Activated T-cell treated with anti-CD3 and anti-CD28 coated beads for 48 hours (primary cell): ENCODE measurements around the gene SH2D7.

Experiments
- DNase-seq: peaks from one replicate; pipeline ENCODE4 v3.0.0-alpha.2; 2020; ENCODE audit warnings: low read depth

The SH2D7 gene

DNA sequence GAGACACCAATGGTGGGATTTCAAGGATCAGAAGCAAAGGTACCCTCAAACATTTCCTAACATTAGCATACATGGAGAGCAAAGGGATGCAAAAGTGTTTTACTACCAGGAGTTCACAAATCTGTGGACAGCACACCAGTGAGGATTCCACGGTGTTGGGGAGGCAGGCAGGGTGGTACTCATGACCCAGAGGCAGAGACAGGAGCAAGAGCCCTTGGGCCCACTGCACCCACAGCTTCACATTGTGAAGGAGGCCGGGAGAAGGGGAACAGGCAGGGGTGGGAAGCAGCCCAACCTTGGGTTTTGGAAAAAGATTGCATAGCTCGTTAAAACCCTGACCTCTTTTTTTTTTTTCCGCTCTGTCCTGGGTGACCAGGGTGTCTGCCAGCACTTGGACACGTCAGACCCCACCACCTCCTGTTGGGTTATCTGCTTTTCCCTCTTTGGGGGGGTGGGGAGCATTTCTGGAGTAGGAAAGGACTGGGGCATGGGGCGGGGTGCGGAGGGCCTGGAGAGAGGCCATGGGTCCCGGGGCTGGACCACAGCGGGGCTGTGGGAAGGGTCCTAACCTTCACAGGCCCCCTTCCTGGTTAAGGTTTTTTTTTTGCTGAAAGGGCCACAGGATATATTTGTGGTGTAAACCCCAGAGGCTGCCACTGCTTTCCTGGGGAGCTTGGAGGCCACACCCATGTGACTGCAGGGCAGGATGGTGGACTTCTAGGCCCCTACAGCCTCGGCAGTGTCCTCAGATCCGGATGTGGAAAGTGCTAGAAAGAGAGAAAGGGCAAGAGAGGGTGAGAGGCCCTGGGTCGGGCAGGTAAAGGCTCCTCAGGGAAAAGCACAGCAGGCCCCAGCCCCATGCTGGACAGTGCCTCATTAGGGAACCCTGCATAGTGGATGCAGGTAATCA, 12.5 kb downstream of the SH2D7 start:
- DNase-seq: no peak

DNA sequence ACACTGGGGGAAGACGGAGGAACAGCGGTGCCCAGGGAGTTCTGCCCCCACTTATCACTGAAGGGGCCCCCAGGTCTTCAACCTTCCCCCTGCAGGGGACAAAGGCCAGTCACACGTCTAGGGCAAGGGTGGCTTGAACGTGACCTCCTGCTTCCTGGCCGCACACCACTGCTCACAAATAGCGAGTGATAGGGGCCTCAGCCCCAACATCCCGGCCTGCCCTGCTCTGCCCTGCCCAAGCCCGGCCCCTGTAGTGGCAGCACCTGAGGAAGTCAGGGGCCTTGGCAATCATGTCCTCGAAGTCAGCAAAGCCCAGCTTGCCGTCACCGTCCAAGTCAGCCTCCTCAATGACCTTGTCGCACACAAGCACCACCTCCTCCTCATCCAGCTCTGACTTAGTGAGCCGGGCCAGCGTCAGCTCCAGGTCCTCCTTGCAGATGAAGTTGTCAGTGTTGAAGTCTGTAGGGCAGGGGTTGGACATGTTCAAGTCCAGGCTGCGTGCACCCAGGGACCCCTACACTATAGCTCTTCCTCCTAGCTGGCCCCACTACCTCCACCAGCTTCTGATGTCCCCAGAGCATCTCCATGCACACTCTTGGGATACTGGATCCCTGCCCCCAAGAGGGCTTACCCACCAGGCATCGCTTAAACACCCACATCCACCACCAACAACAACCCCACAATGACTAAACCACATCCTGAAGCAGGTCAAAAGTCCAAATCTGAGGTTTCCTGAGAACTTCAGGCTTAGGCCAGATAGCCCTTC, 13.3 kb downstream of the SH2D7 start:
- no peak for DNase-seq

DNA sequence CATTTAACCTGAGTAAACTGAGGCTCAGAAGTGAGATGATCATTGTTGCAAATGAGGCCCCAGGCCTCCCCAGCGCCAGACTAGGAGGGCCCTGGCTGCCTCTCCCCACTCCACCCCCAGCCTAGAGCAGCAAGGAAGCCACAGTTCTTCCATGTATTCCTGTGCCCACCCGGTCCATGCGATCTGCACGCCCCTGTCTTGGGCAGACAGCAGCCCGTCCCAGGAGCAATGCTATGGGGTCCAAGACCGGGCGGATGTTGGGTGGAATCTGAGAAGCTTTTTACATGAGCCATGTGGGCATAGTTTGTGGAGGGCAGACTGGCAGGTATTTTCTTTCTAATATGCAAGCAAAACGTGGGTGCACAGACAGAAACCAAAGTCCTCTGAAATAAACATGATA, 15.1 kb downstream of the SH2D7 start:
- DNase-seq: no peak

DNA sequence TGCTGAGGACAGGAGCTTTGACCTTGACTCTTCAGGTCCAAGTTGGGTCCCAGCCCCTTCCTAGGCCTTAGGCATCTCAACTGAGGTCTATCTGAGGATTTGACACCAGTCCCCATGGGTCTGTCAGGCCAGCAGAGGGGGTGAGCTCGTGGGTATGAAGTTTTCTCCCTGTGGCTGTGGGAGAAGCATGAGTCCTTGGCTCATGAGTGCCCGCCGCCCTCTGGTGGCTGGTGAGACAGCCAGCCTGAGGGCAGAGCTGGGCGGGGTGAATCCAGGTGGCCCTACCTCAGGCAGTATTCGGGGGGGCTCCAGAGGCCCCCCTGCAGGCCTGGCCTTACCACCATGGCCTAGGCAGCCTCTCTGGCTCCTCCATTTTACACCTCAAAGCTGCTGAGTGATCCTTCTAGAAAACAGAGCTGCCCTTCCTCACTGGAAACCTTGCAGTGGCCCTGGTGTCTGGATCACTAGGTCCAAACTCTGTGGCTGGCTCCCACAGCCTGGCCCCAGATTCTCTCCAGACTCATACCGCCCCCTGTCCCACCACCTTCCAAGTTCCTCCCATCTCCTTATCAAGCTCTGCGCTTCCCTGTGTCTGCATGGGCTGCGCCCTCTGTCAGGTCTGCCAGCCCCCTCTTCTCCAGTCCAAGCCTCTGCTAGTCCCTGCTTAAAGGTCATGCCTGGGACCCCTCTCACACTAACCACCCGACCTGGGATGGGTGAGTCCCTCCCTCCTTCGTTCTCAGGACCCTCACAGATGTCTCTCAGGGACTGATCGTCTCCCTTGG, 16.1 kb downstream of the SH2D7 start:
- DNase-seq: peak; percentile 78

DNA sequence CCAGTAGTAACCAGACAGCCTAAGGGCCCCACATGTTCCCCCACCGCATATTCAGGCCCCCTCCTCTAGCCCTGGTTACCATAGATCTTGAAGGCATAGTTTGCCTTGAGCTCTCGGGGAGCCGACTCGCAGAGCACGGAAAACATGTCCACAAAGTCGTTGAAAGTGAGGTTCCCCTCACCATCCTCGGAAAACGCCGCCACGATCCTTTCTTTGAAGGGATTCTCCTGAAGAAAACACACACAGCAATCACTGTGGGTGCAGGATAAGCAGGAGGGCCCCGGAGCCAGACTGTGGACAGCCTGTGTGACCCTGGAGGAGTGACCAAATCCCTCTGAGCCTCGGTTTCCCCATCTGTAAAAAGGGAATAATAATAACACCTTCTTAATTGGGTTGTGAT, 16.8 kb downstream of the SH2D7 start:
- DNase-seq: no peak

DNA sequence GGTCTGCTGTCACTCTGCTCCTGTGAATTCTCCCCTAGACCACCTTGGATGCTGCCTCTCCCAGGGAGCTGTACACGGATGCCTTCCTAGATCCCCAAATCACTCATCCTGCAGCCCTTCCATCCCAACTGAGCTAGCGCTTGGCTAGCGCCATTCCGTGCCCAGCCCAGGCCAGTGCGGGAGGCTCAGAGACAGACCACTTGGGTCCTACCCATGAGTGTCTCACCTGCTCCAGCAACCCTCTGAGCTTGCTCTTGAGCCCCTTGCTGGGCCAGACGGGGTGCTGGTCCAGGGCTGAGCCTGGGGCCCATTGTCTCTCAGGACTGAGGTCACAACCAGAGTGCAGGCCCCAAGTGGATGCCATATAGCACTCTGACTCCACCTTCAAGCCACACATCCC, 17.7 kb downstream of the SH2D7 start:
- DNase-seq: no peak

DNA sequence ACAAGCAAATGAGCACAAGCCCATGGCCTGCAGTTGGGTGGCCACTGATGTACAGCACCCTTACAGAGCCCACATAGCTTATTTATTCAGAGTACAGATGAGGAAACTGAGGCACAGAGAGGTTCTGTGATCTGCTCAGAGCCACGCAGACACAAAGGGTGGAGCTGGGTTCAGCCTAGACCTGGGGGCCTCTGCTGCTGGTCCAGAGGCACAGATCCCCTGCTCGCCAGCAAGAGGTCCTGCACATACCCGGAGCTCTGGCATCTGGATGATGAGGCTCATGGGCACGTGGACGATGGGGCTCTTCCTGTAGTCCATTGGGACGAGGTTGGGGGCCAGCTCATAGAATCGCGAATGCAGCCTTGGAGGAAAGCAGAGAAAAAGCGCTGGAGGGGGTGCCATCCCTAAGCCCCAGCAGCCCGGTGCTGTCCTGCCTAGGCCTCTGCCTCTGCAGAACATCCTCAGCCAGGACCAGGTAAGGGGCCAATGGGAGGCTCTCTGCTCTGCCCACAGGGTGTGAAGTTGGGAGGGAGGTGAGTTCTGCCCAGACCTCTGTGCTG, 18.6 kb downstream of the SH2D7 start:
- DNase-seq: no peak

DNA sequence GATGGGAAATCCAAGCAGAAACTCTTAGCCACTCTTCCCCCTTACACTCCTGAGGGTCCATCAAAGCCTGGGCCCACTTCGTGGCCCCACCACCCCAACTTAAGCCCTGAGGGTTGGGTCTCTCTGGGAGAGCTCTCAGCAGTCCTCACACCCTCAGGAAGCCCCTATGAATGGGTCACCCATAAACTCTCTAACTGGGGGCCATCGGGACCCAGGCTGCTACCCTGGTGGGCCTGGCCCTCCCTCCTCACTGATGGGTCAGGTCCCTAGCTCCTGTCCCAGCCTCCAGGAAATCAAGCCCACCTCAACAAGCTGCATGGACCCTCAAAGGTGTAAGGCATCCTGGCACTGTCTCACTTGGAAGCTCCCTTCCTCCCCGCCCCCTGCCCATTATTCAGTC, 19.4 kb downstream of the SH2D7 start:
- no peak for DNase-seq

DNA sequence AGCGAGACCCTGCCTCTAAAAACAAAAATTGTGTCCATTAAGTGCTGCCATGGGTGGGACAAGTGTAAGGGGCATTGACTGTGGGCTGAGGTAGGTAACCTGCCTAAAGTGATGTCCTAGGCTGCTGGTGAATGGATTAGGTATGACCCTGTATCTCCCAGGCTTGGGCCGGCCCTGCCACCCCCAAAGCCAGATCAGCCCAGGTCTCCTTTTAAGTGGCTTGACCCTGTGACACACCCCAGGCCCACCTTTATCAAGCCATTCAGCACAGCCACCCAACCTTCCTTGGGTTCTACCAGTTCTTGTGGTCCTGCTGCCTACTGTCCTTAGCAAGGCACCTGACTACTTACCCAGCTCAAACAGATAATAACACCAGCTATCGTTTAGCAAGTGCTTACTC, 20.2 kb downstream of the SH2D7 start:
- DNase-seq: no peak

DNA sequence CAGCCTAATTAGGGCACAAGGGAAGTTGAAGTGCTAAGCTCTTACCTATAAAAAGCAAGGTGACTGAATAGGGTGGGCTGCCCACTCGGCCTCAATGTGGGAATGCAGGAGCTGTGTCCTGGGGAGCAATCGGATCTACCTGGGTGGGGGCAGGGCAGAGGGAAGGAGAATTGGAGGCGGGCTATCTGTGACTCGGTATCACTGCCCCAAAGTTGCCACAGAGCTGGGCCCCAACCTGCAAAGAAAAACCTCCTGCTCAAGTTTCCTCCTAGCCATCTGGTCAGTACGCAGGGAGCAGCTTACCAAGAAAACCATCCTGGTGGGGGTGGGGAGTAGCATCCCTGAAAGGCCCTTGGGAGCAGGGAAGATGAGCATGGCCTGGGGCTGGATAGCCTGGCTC, 28.2 kb downstream of the SH2D7 start:
- no peak for DNase-seq

DNA sequence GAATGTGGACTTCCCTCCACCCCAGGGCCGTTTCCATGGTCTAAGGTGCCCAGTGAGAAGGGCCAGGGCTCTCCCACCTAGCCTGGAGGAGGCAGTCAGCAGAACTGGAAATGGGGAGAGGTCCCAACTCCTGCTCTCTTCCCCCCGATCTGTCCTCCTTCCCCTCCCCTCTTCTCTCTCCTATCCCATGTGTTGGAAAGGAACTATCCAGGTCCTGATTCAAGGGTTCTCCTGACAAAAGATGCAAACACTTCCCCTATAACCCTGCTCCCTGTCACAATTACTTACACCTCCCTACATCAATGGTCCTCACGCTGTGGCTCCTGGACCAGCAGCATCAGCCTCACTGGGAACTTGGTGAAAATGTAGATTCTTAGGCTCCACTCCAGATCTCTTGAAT, 32.9 kb downstream of the SH2D7 start:
- no peak for DNase-seq

DNA sequence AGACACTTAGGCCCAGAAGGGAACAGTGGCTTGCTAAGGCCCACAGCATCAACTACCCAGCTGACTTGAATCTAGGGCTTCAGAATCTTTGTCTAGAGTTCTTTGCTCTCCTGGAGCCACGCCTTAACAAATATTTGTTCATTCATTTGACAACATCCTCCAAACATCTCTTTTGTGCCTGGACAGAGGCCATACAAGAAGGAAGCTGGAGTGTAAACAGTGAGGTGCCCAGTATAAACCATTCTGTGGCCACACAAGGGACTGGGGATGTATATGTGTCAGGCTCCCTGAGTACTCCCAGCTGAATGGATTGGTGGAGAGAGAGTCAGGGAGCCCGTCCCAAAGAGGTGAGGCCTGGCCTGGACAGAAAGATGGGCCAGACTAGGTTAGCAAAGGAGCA, 35.5 kb downstream of the SH2D7 start:
- no peak for DNase-seq

DNA sequence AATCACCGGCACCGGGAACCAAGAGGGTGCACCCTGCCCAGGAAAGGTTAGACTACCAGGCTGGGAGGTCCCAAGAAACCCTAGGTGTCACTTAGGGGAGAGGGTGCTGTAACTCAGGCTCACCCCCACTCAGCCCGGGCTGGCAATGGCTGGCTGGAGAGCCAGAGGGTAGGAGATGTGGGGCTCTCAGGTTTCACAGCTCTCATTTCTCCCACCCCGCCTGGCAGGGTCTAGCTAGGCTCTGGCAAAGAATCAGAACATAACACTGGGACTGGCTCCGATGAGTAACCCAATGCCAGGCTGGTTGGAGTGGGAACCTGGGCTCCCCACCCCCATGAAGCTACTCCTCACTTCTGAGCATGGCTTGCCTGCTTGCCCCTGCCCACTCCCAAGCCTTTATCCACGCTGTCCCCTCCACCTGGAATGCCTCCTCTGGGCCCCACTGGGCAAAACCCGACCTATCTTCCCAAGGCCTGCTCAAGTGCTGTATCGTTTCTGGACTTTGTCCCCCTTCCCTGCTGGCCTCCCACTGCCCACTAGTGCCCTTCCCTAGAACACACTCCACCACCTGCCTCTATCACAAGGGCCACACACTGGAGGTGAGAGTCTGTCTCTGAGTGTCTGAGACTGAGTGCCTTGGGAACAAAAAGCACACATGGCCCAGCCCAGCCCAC, 36.9 kb downstream of the SH2D7 start:
- DNase-seq: no peak

DNA sequence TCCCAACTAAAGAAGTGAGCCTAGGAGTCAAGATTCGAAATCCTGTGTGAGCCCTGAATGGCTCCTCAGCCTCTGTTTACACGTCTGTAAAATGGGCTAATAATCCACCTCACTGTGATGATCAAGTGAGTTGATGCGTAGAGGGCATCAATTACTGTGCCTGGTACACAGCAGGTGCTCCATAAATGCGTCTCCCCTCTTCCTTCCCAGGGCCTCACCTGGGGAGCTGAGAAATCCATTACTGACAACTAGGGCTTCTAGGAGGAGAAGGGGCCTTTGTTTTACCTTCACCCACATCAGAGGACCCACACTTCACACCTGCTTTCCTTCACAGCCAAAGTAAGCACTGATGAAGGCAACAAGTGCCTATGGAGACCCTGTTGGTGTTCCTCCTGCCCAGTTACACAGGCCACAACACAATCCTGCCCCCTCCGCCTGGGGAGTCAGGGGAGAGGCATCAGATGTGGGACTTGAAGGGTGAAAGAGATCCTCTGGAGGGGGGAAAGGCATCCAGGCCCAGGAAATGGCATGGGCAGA, 37.5 kb downstream of the SH2D7 start:
- DNase-seq: no peak

DNA sequence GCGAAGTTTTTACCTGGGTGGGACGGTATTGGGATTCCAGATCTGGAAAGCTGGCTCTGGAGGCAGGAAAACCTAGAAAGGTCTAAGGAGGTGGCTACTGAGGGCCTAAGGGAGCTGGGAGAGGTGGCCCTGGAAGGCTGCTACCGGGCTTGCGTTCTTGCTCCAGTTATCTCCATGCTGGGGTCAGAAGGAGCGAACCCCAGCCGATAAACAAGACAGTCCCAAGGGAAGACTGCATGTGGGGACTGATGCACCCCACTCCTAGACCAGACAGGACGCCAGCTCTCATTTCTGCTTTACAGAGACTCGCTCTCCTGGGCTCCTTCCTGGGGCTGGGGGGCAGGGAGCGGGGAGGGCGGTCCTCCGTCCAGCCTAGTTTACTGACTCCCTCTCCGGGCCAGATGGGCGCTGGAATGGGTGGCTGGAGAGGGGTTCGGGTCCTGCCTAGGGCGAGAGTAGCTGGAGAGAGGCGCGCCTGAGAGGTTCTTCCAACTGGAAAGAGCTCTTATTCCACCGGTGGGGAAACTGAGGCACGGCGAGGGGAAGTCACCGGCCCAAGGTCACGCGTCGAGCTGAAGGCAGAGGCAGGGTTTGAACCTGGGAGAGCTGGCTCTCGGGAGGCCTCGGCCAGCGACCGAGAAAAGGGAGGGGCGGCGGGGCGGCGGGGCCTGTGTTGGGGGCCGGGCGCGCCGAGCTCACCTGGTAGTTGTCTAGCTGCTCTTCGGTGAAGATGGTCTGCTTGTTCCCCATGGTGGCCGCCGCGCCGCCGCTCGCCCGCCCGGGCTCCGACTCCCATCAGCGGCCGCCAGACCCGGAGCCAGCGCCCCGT, 38.3 kb downstream of the SH2D7 start:
- DNase-seq: no peak

DNA sequence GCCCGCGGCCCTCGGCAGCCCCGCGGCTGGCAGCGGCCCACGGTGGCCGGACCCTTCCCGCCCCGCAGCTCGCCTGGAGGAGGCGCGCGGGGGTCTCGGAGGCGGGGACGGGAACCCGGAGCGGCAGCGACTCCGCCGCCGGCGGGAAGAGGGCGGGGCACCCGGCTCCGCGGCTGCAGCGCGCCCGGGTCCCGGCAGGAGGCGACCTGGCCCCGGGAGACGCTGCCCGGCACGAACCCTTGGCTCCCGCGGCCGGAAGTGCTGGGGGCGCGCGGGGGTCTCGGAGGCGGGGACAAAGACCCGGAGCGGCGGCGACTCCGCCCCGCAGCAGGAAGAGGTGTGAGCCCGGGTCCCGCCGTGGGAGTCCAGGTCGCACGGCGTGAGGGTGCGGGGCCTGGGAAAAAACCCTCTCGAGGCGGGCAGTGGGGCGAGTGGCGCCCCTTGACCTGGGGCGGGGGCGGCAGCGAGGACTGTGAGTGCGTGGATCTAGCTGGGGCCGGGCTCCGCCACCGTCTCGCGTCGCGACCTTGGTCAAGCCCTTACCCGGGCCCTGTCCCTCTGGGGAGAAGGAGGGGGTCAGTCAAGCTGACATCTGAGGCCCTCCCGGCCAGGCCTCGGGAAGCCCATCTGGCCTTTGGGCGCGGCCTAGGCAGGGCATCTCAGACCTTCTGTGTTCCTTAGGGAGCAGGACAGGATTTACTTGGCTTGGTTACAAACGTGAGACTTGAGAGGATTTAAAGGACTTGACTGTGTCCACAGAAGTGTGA, 39.1 kb downstream of the SH2D7 start, which contains the start of gene CIB2:
TSS of gene CIB2 (minus strand) at position 151 of the 767 bp plus-strand sequence. CDS start 230 bp downstream, outside the sequence.
- DNase-seq: peak; percentile 82

DNA sequence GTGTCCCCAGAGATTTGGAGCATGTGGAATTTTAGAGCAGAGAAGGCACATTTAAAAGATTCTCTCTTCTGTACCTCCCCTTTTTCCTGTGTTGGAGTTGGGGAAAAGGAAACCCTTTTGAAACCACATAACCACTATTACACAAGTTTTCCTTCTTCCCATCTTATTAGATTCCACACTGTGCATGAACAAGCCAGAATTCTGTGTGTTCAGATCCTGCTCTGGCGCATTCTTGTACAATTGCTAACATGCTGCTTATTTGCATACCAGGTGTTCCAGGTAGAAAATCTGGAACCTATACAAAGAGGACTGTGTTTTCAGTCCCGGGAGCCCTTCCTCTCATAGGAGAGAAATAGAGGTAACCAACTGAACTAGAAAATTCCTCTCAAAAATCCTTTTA, 41.4 kb downstream of the SH2D7 start:
- DNase-seq: no peak

DNA sequence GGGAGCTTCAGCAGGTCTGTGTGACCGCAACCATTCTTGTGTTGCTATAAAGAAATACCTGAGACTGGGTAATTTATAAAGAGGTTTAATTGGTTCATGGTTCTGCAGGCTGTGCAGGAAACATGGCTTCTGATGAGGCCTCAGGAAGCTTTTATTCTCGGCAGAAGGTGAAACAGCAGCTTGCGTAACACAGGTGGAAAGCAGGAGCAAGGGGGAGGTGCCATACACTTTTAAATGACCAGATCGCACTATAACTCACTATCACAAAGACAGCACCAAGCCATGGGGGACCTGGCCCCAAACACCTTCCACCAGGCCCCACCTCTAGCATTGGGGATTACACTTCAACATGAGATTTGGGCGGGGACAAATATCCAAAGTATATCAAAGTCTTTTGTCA, 47.2 kb downstream of the SH2D7 start:
- DNase-seq: no peak

DNA sequence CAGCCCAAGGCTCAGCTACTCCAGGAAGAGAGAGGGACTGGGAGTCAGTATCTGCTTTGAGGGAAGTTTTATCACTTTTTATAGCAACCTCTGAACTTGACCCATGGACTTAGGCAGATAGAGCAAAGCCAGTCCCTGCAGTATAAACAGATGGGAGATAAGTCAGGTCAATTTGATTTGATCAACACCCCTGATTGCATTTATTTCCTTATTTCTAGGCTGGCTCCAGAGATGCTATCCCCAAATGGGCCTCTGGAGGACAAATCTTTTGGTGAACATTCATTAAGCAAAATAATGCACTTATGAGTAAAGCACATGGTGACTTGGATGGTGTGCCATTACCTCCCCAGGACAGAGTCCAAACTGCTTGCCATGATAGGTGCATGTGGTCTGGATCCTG, 47.9 kb downstream of the SH2D7 start:
- no peak for DNase-seq

DNA sequence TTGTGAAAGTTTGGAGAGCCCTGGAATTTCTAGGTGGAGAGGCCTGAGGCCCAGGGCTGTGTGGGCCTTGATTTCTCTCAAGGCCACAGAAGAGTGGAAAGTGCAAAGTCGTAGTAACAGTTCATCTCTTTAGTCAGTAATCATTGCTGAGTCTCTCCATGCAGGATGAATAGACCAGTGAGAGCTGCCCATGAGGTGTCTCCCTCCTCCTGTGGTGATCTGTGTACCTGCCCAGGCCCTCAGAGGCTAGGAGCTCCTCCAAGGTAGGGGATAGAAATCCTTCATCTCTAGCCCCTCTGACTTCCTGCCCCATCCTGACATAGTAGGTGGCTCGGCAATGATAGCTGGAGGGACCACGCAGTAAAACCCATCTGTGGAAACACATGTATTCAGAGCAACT, 50.0 kb downstream of the SH2D7 start:
- DNase-seq: no peak
